ENCODE results near the gene GAS7.

GAS7 gene

GRCh38 chr17:10200645-10201044 is 2.2 kb upstream of the GAS7 start:
- DNase-seq (ENCODE audit: low read depth in 2 of 3, low spot score in 2 of 3), result no peak

- no peak for DNase-seq (ENCODE audit: low read depth in 2 of 3, low spot score in 2 of 3)
Measured at GRCh38 chr17:10200016-10200415, 1.6 kb upstream of the GAS7 start.

GRCh38 chr17:10197721-10198508 is 491 bp downstream of the GAS7 start:
- no peak for DNase-seq (ENCODE audit: low read depth in 2 of 3, low spot score in 2 of 3)

- no peak for DNase-seq (ENCODE audit: low read depth in 2 of 3, low spot score in 2 of 3)
Measured at GRCh38 chr17:10197362-10197720, 1.1 kb downstream of the GAS7 start.

GRCh38 chr17:10196941-10197340 is 1.5 kb downstream of the GAS7 start:
- no peak for DNase-seq (ENCODE audit: low read depth in 2 of 3, low spot score in 2 of 3)

- no peak for DNase-seq (ENCODE audit: low read depth in 2 of 3, low spot score in 2 of 3)
Measured at GRCh38 chr17:10196384-10196895, 2.0 kb downstream of the GAS7 start.

- DNase-seq (ENCODE audit: low read depth in 2 of 3, low spot score in 2 of 3), result no peak
Measured at GRCh38 chr17:10195090-10195805, 3.2 kb downstream of the GAS7 start.

GRCh38 chr17:10193632-10194031 is 4.8 kb downstream of the GAS7 start:
- DNase-seq (ENCODE audit: low read depth in 2 of 3, low spot score in 2 of 3), result no peak

GRCh38 chr17:10192972-10193371 is 5.4 kb downstream of the GAS7 start:
- DNase-seq (ENCODE audit: low read depth in 2 of 3, low spot score in 2 of 3), result no peak

GRCh38 chr17:10192461-10192860 is 5.9 kb downstream of the GAS7 start:
- no peak for DNase-seq (ENCODE audit: low read depth in 2 of 3, low spot score in 2 of 3)

GRCh38 chr17:10187456-10187855 is 10.9 kb downstream of the GAS7 start:
- DNase-seq (ENCODE audit: low read depth in 2 of 3, low spot score in 2 of 3), result no peak

GRCh38 chr17:10186771-10187410 is 11.5 kb downstream of the GAS7 start:
- DNase-seq (ENCODE audit: low read depth in 2 of 3, low spot score in 2 of 3), result no peak

GRCh38 chr17:10183931-10184930 is 14.2 kb downstream of the GAS7 start:
- no peak for DNase-seq (ENCODE audit: low read depth in 2 of 3, low spot score in 2 of 3)

GRCh38 chr17:10182785-10183184 is 15.6 kb downstream of the GAS7 start:
- DNase-seq (ENCODE audit: low read depth in 2 of 3, low spot score in 2 of 3), result no peak

GRCh38 chr17:10178506-10178991 is 19.9 kb downstream of the GAS7 start:
- no peak for DNase-seq (ENCODE audit: low read depth in 2 of 3, low spot score in 2 of 3)

- no peak for DNase-seq (ENCODE audit: low read depth in 2 of 3, low spot score in 2 of 3)
Measured at GRCh38 chr17:10177913-10178505, 20.4 kb downstream of the GAS7 start.

GRCh38 chr17:10177131-10177912 is 21.1 kb downstream of the GAS7 start:
- no peak for DNase-seq (ENCODE audit: low read depth in 2 of 3, low spot score in 2 of 3)

GRCh38 chr17:10173913-10174312 is 24.5 kb downstream of the GAS7 start:
- no peak for DNase-seq (ENCODE audit: low read depth in 2 of 3, low spot score in 2 of 3)

- DNase-seq (ENCODE audit: low read depth in 2 of 3, low spot score in 2 of 3), result no peak
Measured at GRCh38 chr17:10172778-10173177, 25.6 kb downstream of the GAS7 start.
